HL-60 (cell line): ENCODE measurements around the gene PTPRK.

Source experiments
- DNase-seq, 2 experiments: peaks; one replicate each; pipeline ENCODE4 v3.0.0-alpha.2; 2010 to 2020; ENCODE audit warnings: low read depth in 1 of 2, low spot score in 1 of 2
- H3K27ac ChIP-seq: fragments of 250-450 bp; sonication (Bioruptor Pico); replicated peaks from 2 replicates; pipeline ENCODE4 v1.5.1; 2020; ENCODE audit warnings: mild to moderate bottlenecking, moderate library complexity
- H3K27me3 ChIP-seq: fragments of 250-450 bp; sonication (Bioruptor Pico); 2 replicates; pipeline ENCODE4 v1.5.1; 2021; ENCODE audit warnings: mild to moderate bottlenecking, moderate library complexity; ENCODE audit not compliant: insufficient read depth, poor library complexity, severe bottlenecking
- H3K4me3 ChIP-seq: replicated peaks from 2 replicates; pipeline ENCODE4 v1.5.1; 2011; ENCODE audit warnings: mild to moderate bottlenecking, control low read depth, low read length; ENCODE audit not compliant: insufficient read depth
- GABPA ChIP-seq: IDR thresholded peaks from 2 replicates; pipeline ENCODE4 v1.6.1; 2012; ENCODE audit warnings: low read depth
- POLR2AphosphoS5 ChIP-seq: IDR thresholded peaks from 2 replicates; pipeline ENCODE4 v1.6.1; 2012; ENCODE audit warnings: low read depth
- REST ChIP-seq: IDR thresholded peaks from 2 replicates; pipeline ENCODE4 v1.6.1; 2012; ENCODE audit warnings: low read depth; ENCODE audit not compliant: insufficient replicate concordance
- SPI1 ChIP-seq: IDR thresholded peaks from 2 replicates; pipeline ENCODE4 v1.6.1; 2012; ENCODE audit warnings: low read depth, mild to moderate bottlenecking, borderline replicate concordance
- TF ChIP-seq, protein P1 (sequence below): IDR thresholded peaks from one replicate; pipeline ENCODE4 v1.5.1; 2011; ENCODE audit warnings: low read length, control low read depth, inconsistent platforms; ENCODE audit not compliant: insufficient read depth

PTPRK gene

DNA sequence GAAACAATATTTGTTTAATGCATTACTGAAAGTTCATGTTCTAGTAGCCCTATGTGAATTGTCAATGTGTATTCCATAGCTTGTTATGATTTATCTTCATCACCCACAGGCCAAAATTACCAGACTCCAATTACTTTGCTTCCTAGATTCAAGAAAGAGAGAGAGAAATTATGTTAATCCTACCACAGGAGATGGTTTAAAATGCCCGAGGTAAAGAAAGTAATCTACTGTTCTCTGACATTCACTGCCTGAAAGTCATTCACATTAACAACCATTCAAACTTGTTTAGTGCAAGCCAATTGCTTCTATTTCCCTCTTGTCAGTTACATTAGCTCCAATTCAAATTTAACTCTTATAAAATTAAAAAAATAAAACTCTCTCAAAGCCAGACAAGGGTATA lies 359.1 kb downstream of the PTPRK start:
- H3K4me3 ChIP-seq: no peak overlapping the region
- no peak for TF ChIP-seq GABPA
- TF ChIP-seq REST: no peak
- TF ChIP-seq POLR2AphosphoS5: no peak
- no peak for TF ChIP-seq SPI1
- TF ChIP-seq, protein P1, sequence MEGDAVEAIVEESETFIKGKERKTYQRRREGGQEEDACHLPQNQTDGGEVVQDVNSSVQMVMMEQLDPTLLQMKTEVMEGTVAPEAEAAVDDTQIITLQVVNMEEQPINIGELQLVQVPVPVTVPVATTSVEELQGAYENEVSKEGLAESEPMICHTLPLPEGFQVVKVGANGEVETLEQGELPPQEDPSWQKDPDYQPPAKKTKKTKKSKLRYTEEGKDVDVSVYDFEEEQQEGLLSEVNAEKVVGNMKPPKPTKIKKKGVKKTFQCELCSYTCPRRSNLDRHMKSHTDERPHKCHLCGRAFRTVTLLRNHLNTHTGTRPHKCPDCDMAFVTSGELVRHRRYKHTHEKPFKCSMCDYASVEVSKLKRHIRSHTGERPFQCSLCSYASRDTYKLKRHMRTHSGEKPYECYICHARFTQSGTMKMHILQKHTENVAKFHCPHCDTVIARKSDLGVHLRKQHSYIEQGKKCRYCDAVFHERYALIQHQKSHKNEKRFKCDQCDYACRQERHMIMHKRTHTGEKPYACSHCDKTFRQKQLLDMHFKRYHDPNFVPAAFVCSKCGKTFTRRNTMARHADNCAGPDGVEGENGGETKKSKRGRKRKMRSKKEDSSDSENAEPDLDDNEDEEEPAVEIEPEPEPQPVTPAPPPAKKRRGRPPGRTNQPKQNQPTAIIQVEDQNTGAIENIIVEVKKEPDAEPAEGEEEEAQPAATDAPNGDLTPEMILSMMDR: no peak
- DNase-seq: no peak
- no peaks in the 10 kb centered on the region for H3K27me3 ChIP-seq
- no peak overlapping the region for H3K27ac ChIP-seq

GRCh38 chr6:128158496-128158895 lies 361.9 kb downstream of the PTPRK start:
- no peaks in the 10 kb centered on the region for H3K27me3 ChIP-seq
- no peak for DNase-seq
- H3K4me3 ChIP-seq: no peak overlapping the region
- no peak for TF ChIP-seq GABPA
- no peak for TF ChIP-seq REST
- TF ChIP-seq POLR2AphosphoS5: no peak
- TF ChIP-seq, protein P1: no peak
- no peak for TF ChIP-seq SPI1
- no peak overlapping the region for H3K27ac ChIP-seq

DNA sequence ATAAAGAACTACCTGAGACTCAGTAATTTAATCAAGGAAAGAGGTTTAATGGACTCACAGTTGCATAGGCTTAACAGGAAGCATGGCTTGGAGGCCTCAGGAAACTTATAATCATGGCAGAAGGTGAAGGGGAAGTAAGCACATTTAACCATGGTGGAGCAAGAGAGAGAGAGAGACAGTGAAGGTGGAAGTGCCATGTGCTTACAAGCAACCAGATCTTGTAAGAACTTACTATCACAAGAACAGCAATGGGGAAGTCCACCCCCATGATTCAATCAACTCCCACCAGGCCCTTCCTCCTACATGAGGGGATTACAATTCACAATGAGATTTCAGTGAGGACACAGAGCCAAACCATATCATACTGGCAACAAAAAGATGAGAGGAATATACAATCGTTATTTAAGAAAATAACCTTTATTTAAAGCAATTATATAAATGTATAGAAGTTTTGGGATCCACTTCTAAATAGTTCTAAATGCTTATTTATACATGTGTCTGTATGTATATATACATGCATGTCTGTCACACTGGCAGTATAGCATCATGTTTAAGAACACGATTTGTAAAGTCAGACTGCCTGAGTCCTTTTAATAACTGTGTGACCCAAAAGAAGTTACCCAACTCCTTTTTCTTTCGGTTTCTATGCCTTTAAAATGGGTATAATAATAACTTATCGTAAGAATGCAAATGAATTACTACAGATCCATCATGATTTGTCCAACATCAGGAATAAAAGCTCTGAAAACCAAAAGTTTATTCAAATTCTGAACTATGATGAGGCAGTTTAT lies 363.9 kb downstream of the PTPRK start:
- H3K4me3 ChIP-seq: no peak overlapping the region
- no peaks in the 10 kb centered on the region for H3K27me3 ChIP-seq
- TF ChIP-seq, protein P1: no peak
- TF ChIP-seq SPI1: peak; percentile 81
- no peak for TF ChIP-seq GABPA
- peak; percentile 60; the same call in 1 of the 2 replicates for TF ChIP-seq POLR2AphosphoS5
- TF ChIP-seq REST: no peak
- no peak overlapping the region for H3K27ac ChIP-seq
- peak; percentile 34 to 75 for DNase-seq
